GM18502 (cell line): ENCODE measurements around the gene RNF144A.

ENCODE experiments used
- ATAC-seq: cut with Tn5 transposase; IDR thresholded peaks from one replicate; pipeline ENCODE4 v1.9.1; 2021; ENCODE audit warnings: mild to moderate bottlenecking; ENCODE audit not compliant: unreplicated experiment, poor library complexity

Gene RNF144A

DNA sequence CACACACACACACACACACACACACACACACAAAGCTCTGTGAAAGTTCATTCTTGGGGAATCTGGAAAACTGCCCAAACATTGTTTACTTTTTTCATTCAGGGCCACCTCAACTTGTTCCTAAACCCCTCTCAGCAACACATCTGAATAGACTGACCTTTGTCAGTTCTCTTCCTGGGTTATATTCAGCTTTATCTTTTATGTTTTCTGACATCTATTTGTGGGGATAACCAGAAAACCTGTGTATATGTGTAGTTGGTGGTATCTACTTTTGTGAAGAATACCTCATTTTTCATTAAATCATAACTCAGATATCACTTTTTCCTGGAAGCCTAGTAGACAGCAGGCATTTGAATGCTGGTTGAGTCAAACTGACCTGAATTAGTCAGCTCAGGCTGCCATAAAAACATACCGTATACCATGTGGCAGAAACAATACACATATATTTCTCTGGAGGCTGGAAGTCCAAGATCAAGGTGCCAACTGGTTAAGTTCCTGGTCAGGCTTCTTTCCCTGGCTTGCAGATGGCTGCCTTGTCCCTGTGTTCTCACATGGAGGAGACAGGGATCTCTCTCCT is 11.0 kb upstream of the RNF144A start:
- no peak for ATAC-seq

DNA sequence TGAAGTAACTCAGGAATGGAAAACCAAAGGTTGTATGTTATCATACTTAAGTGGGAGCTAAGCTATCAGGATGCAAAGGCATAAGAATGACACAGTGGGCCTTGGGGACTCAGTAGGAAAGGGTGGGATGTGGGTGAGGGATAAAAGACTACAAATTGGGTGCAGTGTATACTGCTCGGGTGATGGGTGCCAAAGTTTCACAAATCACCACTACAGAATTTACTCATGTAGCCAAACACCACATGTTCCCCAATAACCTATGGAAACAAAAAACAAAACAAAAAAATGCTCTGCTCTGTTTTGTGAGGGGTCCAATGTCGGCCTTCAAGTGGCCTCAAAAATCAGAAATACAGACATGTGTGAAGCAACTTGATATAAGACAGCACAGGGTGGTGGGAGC is 8.9 kb upstream of the RNF144A start:
- ATAC-seq: no peak

- peak; percentile 99 for ATAC-seq
Observed at GRCh38 chr2:6909431-6910385, 7.5 kb upstream of the RNF144A start.

- no peak for ATAC-seq
Observed at GRCh38 chr2:6911721-6912120, 5.5 kb upstream of the RNF144A start.

GRCh38 chr2:6913415-6914157 is 3.6 kb upstream of the RNF144A start:
- no peak for ATAC-seq

DNA sequence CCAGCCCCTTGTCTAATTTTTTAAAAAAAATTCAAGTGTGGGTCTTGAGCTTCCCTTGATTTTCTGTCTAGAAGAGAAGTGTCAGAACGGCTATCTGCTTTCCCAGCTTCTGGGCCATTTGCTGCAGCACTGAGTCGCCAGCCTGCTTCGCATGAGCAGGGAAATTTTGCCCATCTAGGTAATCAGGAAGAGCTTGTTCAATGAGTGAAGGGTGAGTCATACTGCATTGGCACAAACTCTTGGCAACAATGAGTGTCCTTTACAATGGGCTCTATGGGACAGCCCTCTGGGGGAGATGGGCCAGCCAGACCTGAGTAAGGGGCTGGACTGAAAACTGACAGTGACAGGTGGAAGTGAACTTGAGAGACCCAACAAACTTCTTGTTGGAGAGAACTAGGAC is 2.4 kb upstream of the RNF144A start:
- no peak for ATAC-seq

- ATAC-seq: no peak
Observed at GRCh38 chr2:6915399-6915798, 1.8 kb upstream of the RNF144A start.

DNA sequence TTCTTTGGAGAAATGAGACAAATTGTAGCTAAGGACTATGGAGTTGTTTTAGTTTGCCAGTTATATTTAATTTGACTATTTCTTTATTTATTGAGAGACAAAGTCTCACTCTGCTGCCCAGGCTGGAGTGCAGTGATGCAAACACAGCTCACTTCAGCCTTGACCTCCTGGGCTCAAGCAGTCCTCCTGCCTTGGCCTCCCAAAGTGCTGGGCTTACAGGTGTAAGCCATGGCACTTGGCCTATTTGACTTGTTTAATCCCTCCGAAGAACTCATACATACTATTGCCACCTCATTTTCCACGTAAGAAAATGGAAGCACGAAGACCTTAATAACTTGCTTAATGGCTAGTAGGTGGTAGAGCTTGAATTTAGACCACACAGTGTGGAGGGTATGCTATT is 988 bp upstream of the RNF144A start:
- ATAC-seq: no peak

DNA sequence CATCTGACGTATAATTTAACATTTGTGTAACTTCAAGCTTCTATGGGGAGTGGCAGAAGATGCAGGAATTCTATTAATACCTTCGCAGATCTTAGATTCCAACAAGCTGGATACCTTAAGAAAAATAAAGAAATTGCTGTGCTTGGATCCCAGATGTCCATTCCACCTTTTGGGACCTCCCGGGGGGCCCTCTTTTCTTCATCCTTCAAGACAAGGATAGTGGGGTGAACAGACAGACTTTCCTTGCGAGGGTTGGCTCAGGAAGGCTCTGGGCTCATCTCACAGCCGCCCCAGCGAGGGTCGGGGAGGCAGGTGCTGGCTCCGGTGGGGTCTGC is 509 bp upstream of the RNF144A start:
- ATAC-seq: no peak

DNA sequence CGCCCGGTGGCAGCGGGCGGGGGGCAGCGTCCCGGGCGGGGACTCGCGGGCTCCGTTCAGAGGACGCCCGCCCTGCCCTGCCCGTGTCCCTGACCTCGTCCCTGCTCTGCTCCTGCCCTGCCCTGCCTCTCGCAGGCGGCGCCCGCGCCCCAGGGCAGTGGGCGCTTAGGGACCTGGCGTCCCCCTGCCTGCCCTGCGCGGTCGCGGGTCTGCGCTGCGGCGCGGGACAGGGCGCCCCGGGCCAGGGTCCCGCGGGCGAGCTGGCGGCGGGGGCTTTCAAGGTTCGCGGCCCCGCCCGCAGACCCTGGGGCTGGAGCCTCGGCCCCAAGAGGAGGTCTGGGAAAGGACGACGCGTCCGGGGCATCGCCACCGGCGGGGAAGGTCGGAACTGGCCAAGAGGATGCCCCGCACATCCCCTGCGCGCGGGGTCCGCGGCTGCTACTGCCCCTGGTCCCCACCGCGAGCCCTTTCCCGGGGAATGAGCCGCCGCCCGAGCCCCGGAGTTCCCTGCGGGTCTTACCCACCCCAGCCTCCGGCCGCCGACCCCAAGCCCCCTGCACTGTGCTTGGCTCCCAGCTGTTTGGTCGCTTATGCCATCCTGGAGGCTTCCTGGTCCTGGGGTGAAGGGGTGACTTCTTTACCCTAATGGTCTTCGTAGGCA is 679 bp downstream of the RNF144A start:
- ATAC-seq: peak; percentile 42

DNA sequence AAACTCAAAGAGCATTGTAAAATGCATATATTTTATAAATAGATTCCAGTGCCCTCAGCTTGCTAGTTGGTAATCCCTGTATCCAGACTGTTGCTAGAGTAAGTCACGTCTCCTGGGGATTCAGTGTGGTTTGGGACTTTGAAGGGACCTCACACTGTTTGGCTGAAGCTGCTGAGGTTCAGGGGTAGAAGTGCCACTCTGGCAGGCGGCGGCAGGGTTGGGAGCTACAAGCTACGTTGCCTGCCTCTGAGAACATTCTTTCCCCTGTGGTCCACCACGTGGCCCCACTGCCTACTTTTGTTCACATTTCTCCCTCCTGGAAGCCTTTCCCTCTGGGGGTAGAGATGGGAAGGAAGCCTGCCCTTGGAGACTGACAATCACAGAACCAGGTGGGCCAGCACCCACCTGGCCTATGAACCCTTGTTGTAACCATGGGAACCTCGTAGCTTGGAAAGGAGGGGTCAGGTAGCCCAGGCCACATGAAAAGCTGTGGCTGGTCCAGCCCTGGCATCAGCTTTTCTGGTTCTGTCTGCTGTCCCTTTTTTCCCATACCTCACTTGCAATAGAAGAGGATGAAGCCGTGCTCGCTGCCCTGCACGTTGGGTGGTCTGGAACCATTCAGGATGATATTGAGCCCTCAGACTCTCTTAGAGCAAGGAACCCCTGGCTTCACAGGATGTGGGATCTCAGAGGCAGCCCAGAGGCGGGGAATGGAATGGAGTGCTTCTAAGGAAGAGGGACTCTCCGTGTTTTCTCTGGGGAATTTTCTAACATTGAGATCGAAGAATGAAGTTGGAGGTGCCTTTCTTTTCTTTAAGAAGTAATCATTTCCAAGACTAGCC is 2.9 kb downstream of the RNF144A start:
- no peak for ATAC-seq

DNA sequence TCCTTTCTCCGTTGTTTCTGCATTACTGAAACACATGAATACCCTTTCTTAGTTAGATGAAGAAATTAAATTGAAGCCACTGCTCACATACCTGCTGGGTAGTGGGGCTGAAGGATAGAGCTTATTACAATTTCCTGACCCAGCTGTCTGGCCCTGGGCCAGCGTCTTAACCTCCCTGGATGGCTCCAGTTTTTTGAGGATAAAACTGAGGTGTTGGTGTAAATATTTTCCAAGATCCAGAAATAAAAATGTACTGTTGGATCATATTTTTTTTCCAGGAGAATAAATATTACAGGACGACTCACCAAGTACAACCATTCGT is 3.5 kb downstream of the RNF144A start:
- no peak for ATAC-seq

DNA sequence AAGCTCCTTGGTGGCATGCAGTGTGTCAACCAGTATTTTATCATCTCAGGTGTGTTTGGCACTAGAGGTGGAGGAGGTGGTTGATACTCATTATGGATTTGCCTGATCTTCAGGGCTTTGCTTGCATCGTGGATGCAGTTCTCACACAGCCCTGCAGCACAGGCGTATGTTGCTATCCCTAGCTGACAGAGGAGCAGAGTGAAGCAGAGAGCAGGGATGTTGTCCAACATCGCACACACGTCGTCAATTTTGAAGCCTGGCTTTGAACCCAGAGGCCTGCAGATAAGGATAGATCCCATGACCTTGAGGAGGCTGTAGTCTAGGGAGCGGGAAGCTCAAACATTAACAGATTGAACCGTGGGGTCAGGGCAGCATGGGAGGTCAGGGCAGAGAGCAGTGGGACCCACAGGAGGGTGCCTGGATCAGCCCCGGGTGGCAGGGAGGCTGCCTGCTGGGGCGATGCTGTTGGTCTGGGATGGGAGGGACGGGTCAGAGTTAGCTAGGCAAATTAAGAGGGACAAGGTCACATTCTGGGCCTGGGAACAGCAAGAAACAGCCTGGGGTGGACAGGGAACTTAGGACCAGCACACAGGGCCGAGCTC is 4.2 kb downstream of the RNF144A start:
- ATAC-seq: no peak

DNA sequence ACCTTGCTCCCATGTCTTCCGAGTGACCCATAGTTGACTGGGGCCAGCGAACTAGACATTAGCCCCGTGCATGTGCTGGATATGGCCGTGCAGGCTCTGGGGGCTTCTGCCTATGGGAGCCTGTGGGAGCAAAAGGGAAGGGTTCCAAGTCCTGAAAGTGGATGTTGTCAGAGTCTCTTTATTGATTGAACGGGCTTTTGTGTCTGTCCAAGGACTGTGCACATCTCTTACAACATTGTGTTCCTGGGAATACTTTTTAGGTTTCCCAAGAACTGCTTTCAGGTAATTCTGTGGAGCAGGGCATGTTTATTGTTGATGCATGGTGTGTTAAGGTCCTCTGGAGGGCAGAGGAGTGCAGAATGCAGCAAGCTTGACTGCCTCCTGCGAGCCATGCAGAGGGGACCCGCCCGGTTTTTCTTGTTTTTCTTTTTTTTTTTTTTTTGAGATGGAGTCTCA is 5.0 kb downstream of the RNF144A start:
- no peak for ATAC-seq

- no peak for ATAC-seq
Observed at GRCh38 chr2:6923319-6923718, 6.1 kb downstream of the RNF144A start.

DNA sequence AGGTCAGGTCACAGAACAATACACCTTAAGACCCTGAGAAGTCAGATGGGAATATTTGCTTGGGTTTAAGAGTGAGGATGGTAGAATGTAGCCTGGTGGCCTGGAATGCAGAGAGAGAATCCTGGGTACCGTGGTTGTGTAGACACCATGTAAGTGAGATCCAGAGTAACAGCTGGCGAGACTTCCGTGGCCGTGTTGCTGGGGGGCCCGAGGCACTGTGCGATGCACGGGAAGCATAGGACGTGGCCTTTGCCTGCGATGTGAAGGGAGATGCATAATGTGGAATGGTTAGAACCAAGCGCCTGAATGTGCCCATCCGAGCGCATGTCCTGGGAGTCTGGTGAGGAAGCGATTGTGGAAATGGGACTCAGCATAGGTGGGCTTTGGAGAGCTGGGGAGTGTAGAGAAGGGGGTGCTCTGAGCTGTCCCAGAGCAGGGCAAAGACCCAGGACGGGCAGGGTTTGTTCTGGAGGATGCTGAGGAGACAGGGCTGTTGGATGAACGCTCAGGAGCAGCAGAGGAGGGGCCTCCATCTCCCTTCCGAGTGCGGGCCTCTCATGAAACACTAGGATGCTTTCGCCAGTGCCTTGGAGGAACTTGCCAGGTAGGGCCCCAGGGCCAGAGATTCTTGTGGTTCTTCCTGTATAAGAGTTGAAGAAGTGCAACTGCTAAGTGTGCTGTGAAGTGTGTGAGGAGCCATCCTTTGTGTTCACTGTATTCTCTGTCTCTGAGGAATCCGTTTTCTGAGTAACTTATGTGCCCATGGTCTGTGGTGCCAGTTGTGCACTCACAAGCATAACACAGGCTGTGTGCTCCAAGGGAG is 7.1 kb downstream of the RNF144A start:
- no peak for ATAC-seq

GRCh38 chr2:6924924-6925409 is 7.8 kb downstream of the RNF144A start:
- ATAC-seq: no peak

DNA sequence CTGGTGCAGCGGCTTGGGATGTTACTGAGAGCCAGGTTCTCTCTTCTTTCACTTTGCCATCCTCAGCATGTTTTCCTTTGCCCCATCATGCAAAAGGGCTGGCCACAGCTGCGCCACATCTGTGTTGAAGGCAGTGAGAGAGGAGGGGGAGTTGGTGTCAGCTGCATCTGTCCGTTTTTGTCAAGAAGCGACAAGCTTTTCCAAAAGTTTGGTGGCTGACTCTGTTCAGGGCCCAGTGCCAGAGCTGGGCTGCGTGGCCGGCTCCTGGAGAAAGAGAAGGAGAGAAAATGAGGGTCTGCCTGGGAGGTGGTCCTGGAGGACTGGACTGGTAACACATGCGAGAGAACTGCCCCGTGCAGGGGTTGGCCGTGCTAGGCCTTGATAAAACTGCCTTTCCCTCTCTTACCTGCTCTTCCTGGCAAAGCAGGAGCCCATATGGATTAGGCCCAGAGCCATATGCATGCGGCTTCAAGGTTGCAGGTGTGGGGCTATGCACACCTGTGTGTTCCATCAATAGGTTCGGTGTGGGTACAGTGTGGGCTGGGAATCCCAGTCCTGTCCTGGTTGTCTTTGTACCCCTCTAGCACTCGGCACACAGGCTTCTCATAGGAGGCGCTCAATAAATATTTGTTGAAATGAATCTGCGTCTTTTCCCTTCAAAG is 9.0 kb downstream of the RNF144A start:
- no peak for ATAC-seq
